HEK293 (cell line): Measurements from ENCODE around the gene GOLGA2.

ENCODE experiments used
- CTCF ChIA-PET: fragments of 350-600 bp; formaldehyde crosslinking; extraction: SDS; loops from one replicate; lab custom pipeline; 2021; ENCODE audit warnings: antibody characterized with exemption; lab: Yijun Ruan, JAX
- POLR2A ChIA-PET: fragments of 300-600 bp; formaldehyde crosslinking; extraction: SDS; loops from one replicate; lab custom pipeline; 2020; ENCODE audit warnings: antibody characterized with exemption, inconsistent platforms; lab: Yijun Ruan, JAX
- H3K27ac ChIP-seq: fragments of 200-500 bp; sonication (Bioruptor generic); 2 replicates; pipeline ENCODE4 v1.5.1; 2014; ENCODE audit warnings: low read depth, low read length, control low read depth, inconsistent platforms; ENCODE audit errors: extremely low read depth
- H3K36me3 ChIP-seq, 2 experiments: fragments of 200-500 bp in 1 of 2; sonication (Bioruptor generic) in 1 of 2; 1 replicate in 1 of 2; 2 replicates in 1 of 2; pipeline ENCODE4 v1.5.1; 2014 to 2017; ENCODE audit warnings: inconsistent platforms in 2 of 2, low read length in 2 of 2; ENCODE audit not compliant: control insufficient read depth in 2 of 2, insufficient read depth in 1 of 2
- H3K4me1 ChIP-seq: fragments of 200-500 bp; sonication (Bioruptor generic); 2 replicates; pipeline ENCODE4 v1.5.1; 2014; ENCODE audit warnings: mild to moderate bottlenecking, low read length, inconsistent platforms; ENCODE audit not compliant: control insufficient read depth, insufficient read depth
- H3K4me3 ChIP-seq: 2 replicates; pipeline ENCODE4 v1.5.1; 2011; ENCODE audit warnings: low read depth, mild to moderate bottlenecking, control low read depth, low read length, moderate library complexity
- H3K9me3 ChIP-seq: fragments of 200-500 bp; sonication (Bioruptor generic); 2 replicates; pipeline ENCODE4 v1.5.1; 2014; ENCODE audit warnings: low read depth, low read length, inconsistent platforms; ENCODE audit not compliant: control insufficient read depth, insufficient read depth
- BCL11B ChIP-seq: fragments of 450-650 bp; formaldehyde crosslinking; IDR thresholded peaks from 2 replicates; pipeline ENCODE4 v1.5.1; 2016; ENCODE audit warnings: low read depth, missing biosample characterization, missing genetic modification characterization
- EGR2 ChIP-seq: fragments of 450-650 bp; formaldehyde crosslinking; IDR thresholded peaks from 2 replicates; pipeline ENCODE4 v1.5.1; 2016; ENCODE audit warnings: low read depth, missing biosample characterization, missing genetic modification characterization
- RBAK ChIP-seq: fragments of 450-650 bp; formaldehyde crosslinking; IDR thresholded peaks from 2 replicates; pipeline ENCODE4 v1.5.1; 2016; ENCODE audit warnings: missing biosample characterization, missing genetic modification characterization
- SP2 ChIP-seq: fragments of 450-650 bp; formaldehyde crosslinking; IDR thresholded peaks from 2 replicates; pipeline ENCODE4 v1.5.1; 2016; ENCODE audit warnings: missing biosample characterization, missing genetic modification characterization
- YY1 ChIP-seq: fragments of 450-650 bp; formaldehyde crosslinking; IDR thresholded peaks from 2 replicates; pipeline ENCODE4 v1.5.1; 2018; ENCODE audit warnings: missing biosample characterization, missing genetic modification characterization
- ZBTB8A ChIP-seq: fragments of 450-650 bp; formaldehyde crosslinking; IDR thresholded peaks from 2 replicates; pipeline ENCODE4 v1.5.1; 2016; ENCODE audit warnings: missing biosample characterization, missing genetic modification characterization
- ZNF132 ChIP-seq: fragments of 450-650 bp; formaldehyde crosslinking; IDR thresholded peaks from 2 replicates; pipeline ENCODE4 v1.5.1; 2017; ENCODE audit warnings: missing biosample characterization, missing genetic modification characterization, borderline replicate concordance
- ZNF133 ChIP-seq: fragments of 450-650 bp; formaldehyde crosslinking; IDR thresholded peaks from 2 replicates; pipeline ENCODE4 v1.5.1; 2016; ENCODE audit warnings: missing biosample characterization, missing genetic modification characterization
- ZNF239 ChIP-seq: fragments of 450-650 bp; formaldehyde crosslinking; IDR thresholded peaks from 2 replicates; pipeline ENCODE4 v1.5.1; 2016; ENCODE audit warnings: missing biosample characterization, missing genetic modification characterization
- ZNF324 ChIP-seq: fragments of 450-650 bp; formaldehyde crosslinking; IDR thresholded peaks from 2 replicates; pipeline ENCODE4 v1.5.1; 2016; ENCODE audit warnings: missing biosample characterization, missing genetic modification characterization
- ZNF335 ChIP-seq: fragments of 450-650 bp; formaldehyde crosslinking; conservative IDR thresholded peaks from 2 replicates; pipeline ENCODE4 v1.5.1; 2016; ENCODE audit warnings: missing biosample characterization, missing genetic modification characterization
- ZNF366 ChIP-seq: fragments of 450-650 bp; formaldehyde crosslinking; conservative IDR thresholded peaks from 2 replicates; pipeline ENCODE4 v1.5.1; 2016; ENCODE audit warnings: missing biosample characterization, missing genetic modification characterization
- ZNF473 ChIP-seq: fragments of 450-650 bp; formaldehyde crosslinking; IDR thresholded peaks from 2 replicates; pipeline ENCODE4 v1.5.1; 2017; ENCODE audit warnings: missing biosample characterization, missing genetic modification characterization
- ZNF560 ChIP-seq: fragments of 450-650 bp; formaldehyde crosslinking; IDR thresholded peaks from 2 replicates; pipeline ENCODE4 v1.5.1; 2017; ENCODE audit warnings: missing biosample characterization, missing genetic modification characterization, borderline replicate concordance
- ZNF585B ChIP-seq: fragments of 450-650 bp; formaldehyde crosslinking; IDR thresholded peaks from 2 replicates; pipeline ENCODE4 v1.5.1; 2016; ENCODE audit warnings: missing biosample characterization, missing genetic modification characterization
- ZNF785 ChIP-seq: fragments of 450-650 bp; formaldehyde crosslinking; IDR thresholded peaks from 2 replicates; pipeline ENCODE4 v1.5.1; 2016; ENCODE audit warnings: missing biosample characterization, missing genetic modification characterization
- ZNF830 ChIP-seq: fragments of 450-650 bp; IDR thresholded peaks from 2 replicates; pipeline ENCODE4 v1.5.0; 2018; ENCODE audit warnings: missing biosample characterization, missing genetic modification characterization, low read depth, mild to moderate bottlenecking, moderate library complexity
- TF ChIP-seq, protein P1 (sequence below): fragments of 450-650 bp; formaldehyde crosslinking; IDR thresholded peaks from 2 replicates; pipeline ENCODE4; 2016; ENCODE audit warnings: missing biosample characterization, missing genetic modification characterization
- TF ChIP-seq, protein P2 (sequence below): fragments of 450-650 bp; formaldehyde crosslinking; IDR thresholded peaks from 2 replicates; pipeline ENCODE4 v1.5.1; 2016; ENCODE audit warnings: missing biosample characterization, missing genetic modification characterization
- TF ChIP-seq, protein P3 (sequence below): fragments of 450-650 bp; formaldehyde crosslinking; IDR thresholded peaks from 2 replicates; pipeline ENCODE4 v1.5.1; 2016; ENCODE audit warnings: missing biosample characterization, missing genetic modification characterization

The GOLGA2 gene

DNA sequence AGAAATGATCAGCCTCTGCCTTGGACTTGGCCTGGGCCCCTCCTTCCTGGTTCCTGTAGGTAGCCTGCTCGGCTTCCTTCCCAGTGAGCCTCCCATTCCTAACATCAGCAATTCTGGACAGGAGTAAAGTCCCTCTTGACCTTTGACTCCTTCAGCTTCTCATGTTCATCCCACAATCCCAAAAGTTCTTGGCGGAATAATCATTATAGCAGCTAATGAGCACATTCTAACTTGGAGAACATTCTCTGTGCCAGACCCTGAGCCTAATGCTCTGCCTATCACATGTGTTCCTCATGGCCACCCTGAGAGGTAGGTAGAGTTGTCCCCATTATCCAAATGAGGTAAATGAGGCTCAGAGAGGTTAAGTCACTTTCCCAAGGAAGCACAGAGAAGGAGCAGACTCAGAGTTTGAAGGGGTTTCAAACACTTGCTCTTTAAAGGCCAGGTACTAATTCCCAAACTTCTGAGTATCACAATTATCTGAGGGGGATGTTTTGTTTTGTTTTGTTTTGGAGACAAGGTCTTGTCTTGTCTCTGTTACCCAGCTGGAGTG lies 21.5 kb upstream of the GOLGA2 start:
- POLR2A ChIA-PET = no interaction called here
- CTCF ChIA-PET = interaction anchor here (0.5 to 2.4 kb wide), 7 partner anchors 8 to 781 kb away, joined by 3 to 11 read pairs (median 4); no protein-coding TSS in a partner anchor
- no peak overlapping the region for H3K27ac ChIP-seq
- no peaks in the 10 kb centered on the region for H3K36me3 ChIP-seq
- H3K4me1 ChIP-seq = no peaks in the 10 kb centered on the region
- no peak for TF ChIP-seq EGR2
- TF ChIP-seq ZBTB8A (tag by site-specific recombination) = no peak
- TF ChIP-seq ZNF785 (tag by site-specific recombination) = no peak
- TF ChIP-seq ZNF366 (tag by site-specific recombination) = no peak
- TF ChIP-seq BCL11B (tag by site-specific recombination) = no peak
- no peak for TF ChIP-seq ZNF473 (tag by site-specific recombination)
- TF ChIP-seq SP2 (tag by site-specific recombination) = no peak
- no peak for TF ChIP-seq ZNF560 (tag by site-specific recombination)
- H3K9me3 ChIP-seq = no peaks in the 10 kb centered on the region
- H3K4me3 ChIP-seq = no peak overlapping the region

DNA sequence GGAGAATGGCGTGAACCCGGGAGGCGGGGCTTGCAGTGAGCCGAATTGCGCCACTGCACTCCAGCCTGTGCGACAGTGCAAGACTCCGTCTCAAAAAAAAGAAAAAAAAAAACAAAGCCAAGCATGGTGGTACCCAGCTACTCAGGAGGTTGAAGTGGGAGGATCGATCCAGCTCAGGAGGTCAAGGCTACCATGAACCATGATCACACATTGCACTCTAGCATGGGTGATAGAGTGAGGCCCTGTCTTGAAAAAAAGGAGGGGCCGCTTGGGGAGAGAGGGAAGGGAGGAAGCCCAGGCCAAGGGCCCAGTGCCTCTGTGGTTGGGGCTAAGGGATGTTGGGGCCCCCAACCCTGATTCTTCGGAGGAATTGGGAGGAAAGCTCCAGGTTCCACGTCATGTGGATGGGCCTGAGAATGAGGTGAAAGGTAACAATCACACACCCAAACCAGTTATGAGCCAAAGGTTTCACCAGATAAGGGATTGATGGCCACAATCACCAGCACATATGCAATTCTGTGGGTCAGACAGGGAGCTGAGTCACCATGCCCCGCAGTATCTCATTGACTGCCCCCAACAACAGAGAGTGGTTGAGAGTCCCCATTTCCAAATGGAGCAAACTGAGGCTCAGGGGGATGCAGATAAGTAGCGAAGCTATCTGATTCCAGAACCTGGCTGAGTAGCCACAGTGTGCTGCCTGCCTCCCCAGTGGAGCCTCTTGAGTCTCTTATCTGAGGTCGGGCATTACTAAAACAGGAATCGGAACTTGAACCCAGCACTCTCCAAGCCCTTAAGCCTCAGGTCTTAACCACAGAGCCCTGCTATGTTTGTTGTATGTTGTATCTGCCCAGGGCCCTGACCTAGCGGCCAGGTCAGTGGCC lies 20.8 kb upstream of the GOLGA2 start:
- H3K36me3 ChIP-seq = no peaks in the 10 kb centered on the region
- TF ChIP-seq ZNF335 (tag by site-specific recombination) (no peak), ZNF585B (tag by site-specific recombination) (no peak), ZNF324 (no peak), ZNF132 (tag by site-specific recombination) (no peak), ZNF133 (tag by site-specific recombination) (no peak), ZNF830 (no peak), EGR2 (no peak), ZNF239 (no peak), YY1 (no peak), RBAK (no peak)
- TF ChIP-seq, protein P1, sequence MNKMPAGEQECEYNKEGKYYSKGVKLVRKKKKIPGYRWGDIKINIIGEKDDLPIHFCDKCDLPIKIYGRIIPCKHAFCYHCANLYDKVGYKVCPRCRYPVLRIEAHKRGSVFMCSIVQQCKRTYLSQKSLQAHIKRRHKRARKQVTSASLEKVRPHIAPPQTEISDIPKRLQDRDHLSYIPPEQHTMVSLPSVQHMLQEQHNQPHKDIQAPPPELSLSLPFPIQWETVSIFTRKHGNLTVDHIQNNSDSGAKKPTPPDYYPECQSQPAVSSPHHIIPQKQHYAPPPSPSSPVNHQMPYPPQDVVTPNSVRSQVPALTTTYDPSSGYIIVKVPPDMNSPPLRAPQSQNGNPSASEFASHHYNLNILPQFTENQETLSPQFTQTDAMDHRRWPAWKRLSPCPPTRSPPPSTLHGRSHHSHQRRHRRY (tag by site-specific recombination) = no peak
- TF ChIP-seq, protein P2, sequence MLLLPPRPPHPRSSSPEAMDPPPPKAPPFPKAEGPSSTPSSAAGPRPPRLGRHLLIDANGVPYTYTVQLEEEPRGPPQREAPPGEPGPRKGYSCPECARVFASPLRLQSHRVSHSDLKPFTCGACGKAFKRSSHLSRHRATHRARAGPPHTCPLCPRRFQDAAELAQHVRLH (tag by site-specific recombination) = no peak
- TF ChIP-seq, protein P3, sequence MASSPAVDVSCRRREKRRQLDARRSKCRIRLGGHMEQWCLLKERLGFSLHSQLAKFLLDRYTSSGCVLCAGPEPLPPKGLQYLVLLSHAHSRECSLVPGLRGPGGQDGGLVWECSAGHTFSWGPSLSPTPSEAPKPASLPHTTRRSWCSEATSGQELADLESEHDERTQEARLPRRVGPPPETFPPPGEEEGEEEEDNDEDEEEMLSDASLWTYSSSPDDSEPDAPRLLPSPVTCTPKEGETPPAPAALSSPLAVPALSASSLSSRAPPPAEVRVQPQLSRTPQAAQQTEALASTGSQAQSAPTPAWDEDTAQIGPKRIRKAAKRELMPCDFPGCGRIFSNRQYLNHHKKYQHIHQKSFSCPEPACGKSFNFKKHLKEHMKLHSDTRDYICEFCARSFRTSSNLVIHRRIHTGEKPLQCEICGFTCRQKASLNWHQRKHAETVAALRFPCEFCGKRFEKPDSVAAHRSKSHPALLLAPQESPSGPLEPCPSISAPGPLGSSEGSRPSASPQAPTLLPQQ (tag by site-specific recombination) = no peak
- H3K27ac ChIP-seq = no peak overlapping the region
- POLR2A ChIA-PET = interaction anchor here (0.6 to 1.4 kb wide), 2 partner anchors 21 to 34 kb away, joined by 6 to 8 read pairs; partner anchors contain the start of genes GOLGA2 and SWI5
- CTCF ChIA-PET = interaction anchor here (0.7 to 4.4 kb wide), 11 partner anchors 9 to 782 kb away, joined by 3 to 26 read pairs (median 5); no protein-coding TSS in a partner anchor
- H3K4me3 ChIP-seq = no peak overlapping the region
- no peaks in the 10 kb centered on the region for H3K9me3 ChIP-seq
- no peaks in the 10 kb centered on the region for H3K4me1 ChIP-seq
